Heart left ventricle (tissue), 16 donors: Measurements from ENCODE around the gene HIP1. TPM values are rescaled to one million over a fixed set of nuclear protein-coding genes. Genes with fewer than 3 reads are reported as not detected.
"Not testable (repeated sequence)": the region's sequence is repeated elsewhere in the genome, so short reads cannot be mapped to it uniquely, and the experiment has no call there.

ENCODE experiments used
- ATAC-seq, 4 donors: fragments of 200-7000 bp; cut with Tn5 transposase; one replicate each; pipeline ENCODE4 v1.9.1; 2020 to 2022; ENCODE audit warnings: moderate library complexity in 4 of 4, mild to moderate bottlenecking in 3 of 4, moderate number of reproducible peaks in 1 of 4
- DNase-seq, 5 donors: peaks; one replicate each; pipeline ENCODE4 v3.0.0-alpha.2; 2020
- H3K27ac ChIP-seq, 12 donors: fragments of 200-600 bp; sonication (generic) in 4 of 12; one replicate each; pipeline versions ENCODE4 v1.5.0 to v1.8.0; 2016 to 2022; ENCODE audit warnings: mild to moderate bottlenecking in 2 of 12
- H3K27me3 ChIP-seq, 9 donors: fragments of 200-600 bp; sonication (generic) in 2 of 9; one replicate each; pipeline versions ENCODE4 v1.5.1 to v1.8.0; 2016 to 2022; ENCODE audit warnings: mild to moderate bottlenecking in 3 of 9
- H3K36me3 ChIP-seq, 9 donors: fragments of 200-600 bp; sonication (generic) in 2 of 9; one replicate each; pipeline versions ENCODE4 v1.5.0 to v1.8.0; 2018 to 2022; ENCODE audit warnings: mild to moderate bottlenecking in 2 of 9
- H3K4me1 ChIP-seq, 12 donors: fragments of 200-600 bp; sonication (generic) in 4 of 12; one replicate each; pipeline versions ENCODE4 v1.5.0 to v1.8.0; 2016 to 2022; ENCODE audit warnings: mild to moderate bottlenecking in 3 of 12
- H3K4me3 ChIP-seq, 12 donors: fragments of 200-600 bp; sonication (generic) in 4 of 12; one replicate each; pipeline versions ENCODE4 v1.5.0 to v1.8.0; 2017 to 2022; ENCODE audit warnings: mild to moderate bottlenecking in 9 of 12, moderate library complexity in 4 of 12
- H3K9me3 ChIP-seq, 12 donors: fragments of 200-600 bp; sonication (generic) in 4 of 12; one replicate each; pipeline versions ENCODE4 v1.5.0 to v1.8.0; 2016 to 2022; ENCODE audit warnings: mild to moderate bottlenecking in 1 of 12
- POLR2A ChIP-seq, 2 donors: fragments of 450-650 bp; IDR thresholded peaks; one replicate each; pipeline ENCODE4 v1.6.1; 2017; ENCODE audit warnings: antibody characterized with exemption in 2 of 2, mild to moderate bottlenecking in 2 of 2, moderate library complexity in 2 of 2
- WGBS, 4 donors: extraction: QIAGEN DNeasy Blood & Tissue Kit in 2 of 4; methylation state at CpG; one replicate each; pipeline versions ENCODE4 v1.1.5 to v1.1.7; 2013 to 2018; 5-methylcytosine and 5-hydroxymethylcytosine counted together
- intact Hi-C, 10 donors: fragments of 100-400 bp; cut with DNase I; formaldehyde crosslinking; loops; one replicate each; pipeline versions ENCODE4 v1.11.1 to v1.14.2; 2022
- polyA plus RNA-seq, 2 donors: library from polyadenylated mRNA; stranded (reverse); fragments of 200-250 nt; gene quantifications; one replicate each; pipeline ENCODE4 v1.2.3, GENCODE V29; 2013
- total RNA-seq, 9 donors: library from RNA; depleted of rRNA in 2 of 9; stranded (reverse); fragments of >200 nt in 2 of 9; fragmentation: NEBNext Ultra II Directional in 3 of 9; extraction: Animal tissue kit (Norgen Biotek cat#: 25700) in 3 of 9; gene quantifications; one replicate each; pipeline versions ENCODE4 v1.1.0 to v1.2.4, GENCODE V29; 2016 to 2023
- TF ChIP-seq, protein P1 (sequence below), 12 donors: fragments of 200-600 bp; sonication (generic) in 4 of 12; IDR thresholded peaks; one replicate each; pipeline versions ENCODE4 v1.5.0 to v1.8.0; 2018 to 2022; ENCODE audit warnings: antibody characterized with exemption in 12 of 12, mild to moderate bottlenecking in 5 of 12
- donor health status: ischemic (EF 13 %, LVEDD 7.1; RV severe dilation, severe dysfunction).
- donor health status: healthy with polysubstance abuse.
- donor health status: DM: no; HTN: yes; CAD: no.
- donor health status: DM: no; HTN: no; CAD: no.
- donor health status: ischemic (EF 25% LVEDD 6.9; RV normal size, moderate dysfunction).
- donor health status: ischemic (EF 25% LVEDD 5.7; RV mildly dilated, moderate dysfunction).
- donor health status: healthy.
- donor health status: DM: yes; HTN: yes; CAD: no.
- donor health status: ischemic (EF 35%, LVEDD 5.7; RV mildly dilated, moderate dysfunction).
- donor health status: nonischemic (EF 11% LVEDD 7.7; RV severe dilation, severe dysfunction).
- donor health status: DM: yes; HTN: yes; CAD: no.
- donor health status: PGD.
- donor health status: ischemic (EF 29% LVEDD 5.4; RV normal size, mild dysfunction).
- donor health status: nonischemic (EF 23%, LVEDD 6.1; RV moderate dilation, normal function).

The HIP1 gene
- total and polyA plus RNA-seq, 11 donors: 5.9 to 36.4 (median 21.8) TPM

DNA sequence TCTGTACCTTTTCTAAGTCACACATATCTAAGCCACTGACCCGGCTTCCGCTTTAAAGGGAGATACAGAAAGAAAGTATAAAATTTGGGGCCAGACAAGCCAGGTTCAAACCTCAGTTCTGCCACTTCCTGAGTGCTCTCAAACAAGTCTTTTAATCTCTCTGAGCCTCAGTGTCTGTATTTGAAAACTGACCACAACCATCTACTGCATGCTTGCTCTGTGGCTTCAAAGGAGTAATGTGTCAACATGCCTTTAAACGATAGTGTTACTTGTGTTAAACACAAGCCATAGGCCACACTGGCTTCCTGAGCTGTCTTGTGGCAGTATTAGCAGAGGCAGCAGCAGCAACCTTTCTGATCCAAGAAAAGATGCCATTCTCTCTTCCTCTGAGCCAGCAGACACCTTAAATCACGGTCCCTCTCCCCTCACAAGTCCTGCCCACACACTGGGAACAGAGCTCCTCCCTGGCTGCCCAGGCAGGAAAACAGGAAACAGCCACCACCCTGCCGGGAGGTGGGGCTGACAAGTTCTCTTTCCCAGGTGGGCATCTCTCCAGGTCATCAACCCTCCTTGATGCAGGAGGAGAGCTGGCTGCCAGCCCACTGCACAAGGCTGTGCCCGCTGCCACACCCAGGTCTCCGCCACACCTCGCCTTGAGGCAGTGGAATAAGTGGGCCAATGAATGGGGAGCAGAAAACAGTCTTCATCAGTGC is 10.7 kb downstream of the HIP1 start:
- no peaks in the 10 kb centered on the region for H3K27me3 ChIP-seq
- intact Hi-C loops: no loop called here
- H3K4me1 ChIP-seq: peaks cover 0 to 18% (median 10%) of the 10 kb centered on the region in 12 donors
- peaks cover 0 to 8% (median 0%) of the 10 kb centered on the region in 9 donors for H3K36me3 ChIP-seq
- ATAC-seq (peak; percentile 14 to 65 (median 52)), DNase-seq (peak; percentile 29 to 60 (median 39))
- no peak overlapping the region for H3K4me3 ChIP-seq
- H3K9me3 ChIP-seq: no peaks in the 10 kb centered on the region
- TF ChIP-seq, protein P1, sequence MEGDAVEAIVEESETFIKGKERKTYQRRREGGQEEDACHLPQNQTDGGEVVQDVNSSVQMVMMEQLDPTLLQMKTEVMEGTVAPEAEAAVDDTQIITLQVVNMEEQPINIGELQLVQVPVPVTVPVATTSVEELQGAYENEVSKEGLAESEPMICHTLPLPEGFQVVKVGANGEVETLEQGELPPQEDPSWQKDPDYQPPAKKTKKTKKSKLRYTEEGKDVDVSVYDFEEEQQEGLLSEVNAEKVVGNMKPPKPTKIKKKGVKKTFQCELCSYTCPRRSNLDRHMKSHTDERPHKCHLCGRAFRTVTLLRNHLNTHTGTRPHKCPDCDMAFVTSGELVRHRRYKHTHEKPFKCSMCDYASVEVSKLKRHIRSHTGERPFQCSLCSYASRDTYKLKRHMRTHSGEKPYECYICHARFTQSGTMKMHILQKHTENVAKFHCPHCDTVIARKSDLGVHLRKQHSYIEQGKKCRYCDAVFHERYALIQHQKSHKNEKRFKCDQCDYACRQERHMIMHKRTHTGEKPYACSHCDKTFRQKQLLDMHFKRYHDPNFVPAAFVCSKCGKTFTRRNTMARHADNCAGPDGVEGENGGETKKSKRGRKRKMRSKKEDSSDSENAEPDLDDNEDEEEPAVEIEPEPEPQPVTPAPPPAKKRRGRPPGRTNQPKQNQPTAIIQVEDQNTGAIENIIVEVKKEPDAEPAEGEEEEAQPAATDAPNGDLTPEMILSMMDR (IDR thresholded peaks at IDR 0.05): no peak
- TF ChIP-seq POLR2A (IDR thresholded peaks at IDR 0.05): peak in 1 of 2 donors; percentile 25
- peak overlapping the region in 9 of 12 donors; percentile 8 to 79 (median 41) for H3K27ac ChIP-seq
- 51 to 63% (median 57%) methylated on average over 8 of the region's 8 CpGs for WGBS, 4 donors

DNA sequence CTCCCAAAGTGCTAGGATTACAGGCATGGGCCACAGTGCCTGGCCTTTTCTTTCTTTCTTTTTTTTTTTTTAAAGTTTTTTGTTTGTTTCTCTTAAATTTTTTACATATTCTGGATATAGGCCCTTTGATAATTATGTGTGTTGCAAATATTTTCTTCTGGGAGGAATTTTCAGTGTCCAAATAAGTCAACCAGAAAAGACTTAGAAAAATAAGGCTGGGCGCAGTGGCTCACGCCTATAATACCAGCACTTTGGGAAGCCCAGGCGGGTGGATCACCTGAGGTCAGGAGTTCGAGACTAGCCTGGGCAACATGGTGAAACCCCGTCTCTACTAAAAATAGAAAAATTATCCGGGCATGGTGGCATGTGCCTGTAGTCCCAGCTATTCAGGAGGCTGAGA is 11.4 kb downstream of the HIP1 start:
- H3K9me3 ChIP-seq, intact Hi-C loops, H3K36me3 ChIP-seq, DNase-seq, ATAC-seq, H3K27me3 ChIP-seq, H3K4me3 ChIP-seq: not testable (repeated sequence)
- 69 to 81% (median 75%) methylated on average over 6 of the region's 6 CpGs for WGBS, 4 donors
- H3K27ac ChIP-seq: peak overlapping the region in 3 of 12 donors; percentile 4 to 61 (median 8)
- peaks cover 0 to 22% (median 12%) of the 10 kb centered on the region in 12 donors for H3K4me1 ChIP-seq

DNA sequence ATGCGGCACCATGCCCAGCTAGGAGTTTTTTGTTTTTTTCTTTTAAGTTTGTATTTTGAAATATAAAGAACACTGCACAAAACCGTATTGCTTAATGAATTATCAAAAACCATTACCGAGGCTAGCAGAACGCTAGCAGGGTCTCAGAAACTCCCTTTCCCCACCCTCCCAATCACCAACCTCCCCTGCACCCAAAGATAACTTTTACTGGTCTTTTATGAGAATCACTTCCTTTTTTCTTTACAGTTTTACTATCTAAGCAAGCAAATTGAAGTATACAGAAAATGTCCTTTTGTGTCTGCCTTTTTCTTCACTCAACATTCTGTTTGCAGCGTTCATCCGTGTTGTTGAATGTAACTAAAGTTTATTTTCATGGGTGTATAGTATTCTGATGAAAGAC is 13.4 kb downstream of the HIP1 start:
- Histone ChIP-seq H3K4me1 (peaks cover 0 to 25% (median 12%) of the 10 kb centered on the region in 12 donors), H3K27me3 (no peaks in the 10 kb centered on the region), H3K4me3 (no peak overlapping the region), H3K36me3 (no peaks in the 10 kb centered on the region), H3K9me3 (no peaks in the 10 kb centered on the region), H3K27ac (no peak overlapping the region)
- TF ChIP-seq, protein P1 (IDR thresholded peaks at IDR 0.05): no peak
- TF ChIP-seq POLR2A (IDR thresholded peaks at IDR 0.05): no peak
- intact Hi-C loops: no loop called here
- DNase-seq (no peak), ATAC-seq (no peak)
- WGBS, 4 donors: 89 to 97% (median 91%) methylated on average over 6 of the region's 6 CpGs

DNA sequence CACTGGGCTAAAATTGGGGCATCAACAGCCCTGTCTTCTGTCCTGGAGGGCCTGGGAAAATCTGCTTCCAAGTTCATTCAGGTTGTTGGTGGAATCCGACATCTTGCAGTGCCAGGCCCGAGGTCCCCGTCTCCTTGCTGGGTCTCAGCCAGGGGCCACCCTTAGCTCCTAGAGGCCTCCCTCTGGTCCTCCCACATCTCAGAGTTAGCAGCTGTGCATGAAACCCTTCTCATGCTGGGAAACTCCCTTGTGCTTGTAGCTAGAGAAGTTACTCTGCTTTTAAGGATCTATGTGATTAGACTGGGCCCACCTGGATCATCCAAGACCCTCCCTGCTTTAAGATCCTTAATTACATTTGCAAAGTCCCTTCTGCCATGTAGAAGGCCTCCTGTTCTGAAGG is 15.3 kb downstream of the HIP1 start:
- no peaks in the 10 kb centered on the region for H3K9me3 ChIP-seq
- H3K36me3 ChIP-seq: no peaks in the 10 kb centered on the region
- peaks cover 0 to 24% (median 9%) of the 10 kb centered on the region in 12 donors for H3K4me1 ChIP-seq
- no peak for TF ChIP-seq POLR2A (IDR thresholded peaks at IDR 0.05)
- TF ChIP-seq, protein P1 (IDR thresholded peaks at IDR 0.05): no peak
- ATAC-seq (no peak), DNase-seq (no peak)
- no peaks in the 10 kb centered on the region for H3K27me3 ChIP-seq
- H3K27ac ChIP-seq: no peak overlapping the region
- 78 to 100% (median 83%) methylated on average over 1 to 3 of the region's 3 CpGs for WGBS, 4 donors
- no peak overlapping the region for H3K4me3 ChIP-seq
- intact Hi-C loops: no loop called here
